Measurements from ENCODE around the gene CD40.

- TF ChIP-seq GATA3 (IDR thresholded peaks at IDR 0.05; ENCODE audit: low read depth, low read length), result no peak
- TF ChIP-seq GATA2 (IDR thresholded peaks at IDR 0.05; ENCODE audit: low read depth, low read length), result no peak
These were observed 8.4 kb downstream of the CD40 start for GRCh38 chr20:46126440-46127056.

All from SH-SY5Y (cell line).